Lower leg skin (tissue), 4 donors: ENCODE data around the gene ANO2. TPM values are rescaled to one million over a fixed set of nuclear protein-coding genes. Genes with fewer than 3 reads are reported as not detected.

Experiments
- DNase-seq, 2 donors: peaks; one replicate each; pipeline ENCODE4 v3.0.0-alpha.2; 2019; ENCODE audit warnings: low spot score in 2 of 2
- H3K4me3 ChIP-seq: fragments of 200-600 bp; sonication (generic); 2 replicates; pipeline ENCODE4 v1.5.1; 2017; ENCODE audit warnings: mild to moderate bottlenecking, low read depth; ENCODE audit not compliant: poor library complexity, severe bottlenecking
- CTCF ChIP-seq, 3 donors: fragments of 450-650 bp; IDR thresholded peaks; one replicate each; pipeline ENCODE4 v1.5.1; 2016; ENCODE audit warnings: antibody characterized with exemption in 3 of 3, mild to moderate bottlenecking in 3 of 3, moderate library complexity in 2 of 3
- POLR2A ChIP-seq, 2 donors: fragments of 450-650 bp; IDR thresholded peaks; one replicate each; pipeline ENCODE4 v1.6.1; 2016 to 2017; ENCODE audit warnings: antibody characterized with exemption in 2 of 2, mild to moderate bottlenecking in 1 of 2, moderate library complexity in 1 of 2
- WGBS, 2 donors: methylation state at CpG; one replicate each; pipeline ENCODE4 v1.1.5; 2018; 5-methylcytosine and 5-hydroxymethylcytosine counted together
- intact Hi-C: fragments of 100-400 bp; cut with DNase I; formaldehyde crosslinking; loops from one replicate; pipeline ENCODE4 v1.15.0; 2023; ENCODE audit warnings: low total_unique reads
- total RNA-seq, 4 donors: library from RNA; depleted of rRNA; stranded (reverse); fragments of >200 nt; gene quantifications; one replicate each; pipeline ENCODE4 v1.1.0, GENCODE V29; 2016

Gene ANO2
- total RNA-seq, 4 donors from 2014 or later, result 0.76 to 2.6 (median 1.8) TPM

GRCh38 chr12:5716201-5716600, 228.9 kb downstream of the ANO2 start:
- TF ChIP-seq CTCF (IDR thresholded peaks at IDR 0.05) (no peak), POLR2A (IDR thresholded peaks at IDR 0.05) (no peak)
- no peak overlapping the region for H3K4me3 ChIP-seq
- 40 to 63% methylated on average over 1 of the region's 1 CpG for WGBS, 2 donors
- intact Hi-C loops, result no loop called here
- no peak for DNase-seq

GRCh38 chr12:5715021-5715420, 230.0 kb downstream of the ANO2 start:
- intact Hi-C loops, result no loop called here
- 52 to 70% methylated on average over 4 of the region's 4 CpGs for WGBS, 2 donors
- TF ChIP-seq POLR2A (IDR thresholded peaks at IDR 0.05) (no peak), CTCF (IDR thresholded peaks at IDR 0.05) (no peak)

GRCh38 chr12:5713599-5714081, 231.4 kb downstream of the ANO2 start:
- intact Hi-C loops, result no loop called here
- TF ChIP-seq CTCF (IDR thresholded peaks at IDR 0.05) (no peak), POLR2A (IDR thresholded peaks at IDR 0.05) (no peak)
- H3K4me3 ChIP-seq, result no peak overlapping the region
- no peak for DNase-seq
- WGBS, 2 donors, result 73 to 79% methylated on average over 6 of the region's 6 CpGs

More at GRCh38 chr12:5715021-5715420, 230.0 kb downstream of the ANO2 start:
- H3K4me3 ChIP-seq, result no peak overlapping the region
- no peak for DNase-seq

- intact Hi-C loops, result no loop called here
- 98 to 100% methylated on average over 1 of the region's 1 CpG for WGBS, 2 donors
- H3K4me3 ChIP-seq, result no peak overlapping the region
- DNase-seq, result no peak
- TF ChIP-seq POLR2A (IDR thresholded peaks at IDR 0.05) (no peak), CTCF (IDR thresholded peaks at IDR 0.05) (no peak)
Observed at GRCh38 chr12:5710260-5710878, 234.7 kb downstream of the ANO2 start.

- TF ChIP-seq POLR2A (IDR thresholded peaks at IDR 0.05), result no peak
- no peak for TF ChIP-seq CTCF (IDR thresholded peaks at IDR 0.05)
- no peak overlapping the region for H3K4me3 ChIP-seq
- intact Hi-C loops, result no loop called here
- DNase-seq, result no peak
Observed at GRCh38 chr12:5708371-5708770, 236.7 kb downstream of the ANO2 start.

- intact Hi-C loops, result no loop called here
- TF ChIP-seq POLR2A (IDR thresholded peaks at IDR 0.05) (no peak), CTCF (IDR thresholded peaks at IDR 0.05) (no peak)
- no peak overlapping the region for H3K4me3 ChIP-seq
- no peak for DNase-seq
- WGBS, 2 donors, result 93% methylated on average over 4 of the region's 4 CpGs
Observed at GRCh38 chr12:5706247-5706646, 238.8 kb downstream of the ANO2 start.
